Kidney (tissue), 14 donors: Measurements from ENCODE around the gene TTC23. TPM values are rescaled to one million over a fixed set of nuclear protein-coding genes. Genes with fewer than 3 reads are reported as not detected.

Experiments
- DNase-seq, 5 donors: peaks; one replicate each; pipeline ENCODE4 v3.0.0-alpha.2; 2013 to 2020
- FAIRE-seq: peaks from 2 replicates; lab custom pipeline; 2012; peaks lifted over from hg19 to GRCh38; lab: Jason Lieb, UNC
- H3K27ac ChIP-seq, 2 donors: one replicate each; pipeline ENCODE4 v1.7.0; 2013; ENCODE audit warnings: low read depth in 2 of 2, low read length in 2 of 2, inconsistent platforms in 1 of 2
- H3K27me3 ChIP-seq: one replicate; pipeline ENCODE4 v1.7.1; 2013; ENCODE audit warnings: low read length, inconsistent platforms; ENCODE audit not compliant: control insufficient read depth, insufficient read depth
- H3K36me3 ChIP-seq, 3 donors: one replicate each; pipeline versions ENCODE4 v1.7.0 to v1.7.1; 2013; ENCODE audit warnings: low read length in 3 of 3, control low read depth in 1 of 3, inconsistent platforms in 1 of 3; ENCODE audit not compliant: insufficient read depth in 3 of 3, control insufficient read depth in 2 of 3
- H3K4me1 ChIP-seq, 3 donors: one replicate each; pipeline versions ENCODE4 v1.7.0 to v1.7.1; 2013; ENCODE audit warnings: low read length in 3 of 3, inconsistent platforms in 1 of 3, low read depth in 1 of 3; ENCODE audit not compliant: control insufficient read depth in 2 of 3, insufficient read depth in 2 of 3
- H3K4me3 ChIP-seq, 3 donors: one replicate each; pipeline versions ENCODE4 v1.7.0 to v1.8.1; 2013; ENCODE audit warnings: low read length in 3 of 3, control low read depth in 1 of 3, inconsistent platforms in 1 of 3
- H3K9ac ChIP-seq, 3 donors: one replicate each; pipeline versions ENCODE4 v1.7.0 to v1.7.1; 2013; ENCODE audit warnings: low read length in 3 of 3, control low read depth in 1 of 3, inconsistent platforms in 1 of 3
- H3K9me3 ChIP-seq, 3 donors: one replicate each; pipeline versions ENCODE4 v1.7.0 to v1.7.1; 2013; ENCODE audit warnings: low read length in 3 of 3, control low read depth in 1 of 3, inconsistent platforms in 1 of 3; ENCODE audit not compliant: control insufficient read depth in 2 of 3, insufficient read depth in 1 of 3
- intact Hi-C: fragments of 100-400 bp; cut with DNase I; formaldehyde crosslinking; loops from one replicate; pipeline ENCODE4 v1.11.1; 2022
- polyA plus RNA-seq: library from polyadenylated mRNA; stranded (reverse); fragments of 350-450 nt; fragmentation: Illumina TruSeq; extraction: RNeasy Lipid Tissue Mini Kit (QIAGEN cat#74804); gene quantifications from one replicate; pipeline ENCODE4 v1.2.3, GENCODE V29; 2014; ENCODE audit warnings: low read depth, low replicate concordance; ENCODE audit not compliant: insufficient read depth
- total RNA-seq: library from RNA; stranded (reverse); fragmentation: NEBNext Ultra II Directional; extraction: Animal tissue kit (Norgen Biotek cat#: 25700); gene quantifications from one replicate; pipeline ENCODE4 v1.2.1, GENCODE V29; 2021
- TF ChIP-seq, protein P1 (sequence below): IDR thresholded peaks from 3 replicates; pipeline ENCODE4 v1.5.1; 2012; ENCODE audit warnings: mild to moderate bottlenecking, moderate library complexity, borderline replicate concordance; ENCODE audit not compliant: insufficient read depth; ENCODE audit errors: extremely low read depth
- donor health status: control.
- donor health status: control.
- donor health status: control.
- donor health status: control.
- donor health status: control.
- donor health status: DM: yes; HTN: yes; CAD: no.
- donor health status: Normal renal cell carcinoma (clear cell type).

TTC23 gene
- total and polyA plus RNA-seq, 2 donors from 2014 or later, result 11.2 to 23.6 TPM

DNA sequence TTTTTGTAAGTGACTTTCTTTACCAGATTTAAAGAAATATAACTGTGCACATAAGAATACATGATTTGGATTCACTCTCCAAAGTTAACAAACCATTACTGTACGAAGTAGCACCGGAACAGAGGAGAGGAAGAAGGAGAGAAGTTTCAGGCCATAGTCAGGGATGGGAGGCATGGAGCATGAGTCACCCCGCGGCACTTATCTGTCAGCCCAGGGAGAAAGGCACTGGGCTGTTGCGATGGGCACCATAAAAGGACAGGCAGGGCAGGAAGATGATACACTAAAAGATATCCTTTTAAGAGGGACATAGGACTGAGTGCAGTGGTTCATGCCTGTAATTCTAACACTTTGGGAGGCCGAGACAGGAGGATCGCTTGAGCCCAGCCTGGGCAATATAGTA lies 37.0 kb downstream of the TTC23 start:
- no peak overlapping the region for H3K4me3 ChIP-seq
- H3K9ac ChIP-seq, result no peak overlapping the region
- TF ChIP-seq, protein P1, sequence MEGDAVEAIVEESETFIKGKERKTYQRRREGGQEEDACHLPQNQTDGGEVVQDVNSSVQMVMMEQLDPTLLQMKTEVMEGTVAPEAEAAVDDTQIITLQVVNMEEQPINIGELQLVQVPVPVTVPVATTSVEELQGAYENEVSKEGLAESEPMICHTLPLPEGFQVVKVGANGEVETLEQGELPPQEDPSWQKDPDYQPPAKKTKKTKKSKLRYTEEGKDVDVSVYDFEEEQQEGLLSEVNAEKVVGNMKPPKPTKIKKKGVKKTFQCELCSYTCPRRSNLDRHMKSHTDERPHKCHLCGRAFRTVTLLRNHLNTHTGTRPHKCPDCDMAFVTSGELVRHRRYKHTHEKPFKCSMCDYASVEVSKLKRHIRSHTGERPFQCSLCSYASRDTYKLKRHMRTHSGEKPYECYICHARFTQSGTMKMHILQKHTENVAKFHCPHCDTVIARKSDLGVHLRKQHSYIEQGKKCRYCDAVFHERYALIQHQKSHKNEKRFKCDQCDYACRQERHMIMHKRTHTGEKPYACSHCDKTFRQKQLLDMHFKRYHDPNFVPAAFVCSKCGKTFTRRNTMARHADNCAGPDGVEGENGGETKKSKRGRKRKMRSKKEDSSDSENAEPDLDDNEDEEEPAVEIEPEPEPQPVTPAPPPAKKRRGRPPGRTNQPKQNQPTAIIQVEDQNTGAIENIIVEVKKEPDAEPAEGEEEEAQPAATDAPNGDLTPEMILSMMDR, result no peak
- H3K27ac ChIP-seq, result no peak overlapping the region
- H3K36me3 ChIP-seq, result peaks cover 0 to 6% (median 0%) of the 10 kb centered on the region in 3 donors
- FAIRE-seq, result no peak
- H3K9me3 ChIP-seq, result no peaks in the 10 kb centered on the region
- DNase-seq, result no peak
- no peaks in the 10 kb centered on the region for H3K27me3 ChIP-seq
- no peaks in the 10 kb centered on the region for H3K4me1 ChIP-seq
- intact Hi-C loops, result loop anchor here (5.0 kb wide), 1 partner anchor 110 kb away; no protein-coding TSS in a partner anchor

DNA sequence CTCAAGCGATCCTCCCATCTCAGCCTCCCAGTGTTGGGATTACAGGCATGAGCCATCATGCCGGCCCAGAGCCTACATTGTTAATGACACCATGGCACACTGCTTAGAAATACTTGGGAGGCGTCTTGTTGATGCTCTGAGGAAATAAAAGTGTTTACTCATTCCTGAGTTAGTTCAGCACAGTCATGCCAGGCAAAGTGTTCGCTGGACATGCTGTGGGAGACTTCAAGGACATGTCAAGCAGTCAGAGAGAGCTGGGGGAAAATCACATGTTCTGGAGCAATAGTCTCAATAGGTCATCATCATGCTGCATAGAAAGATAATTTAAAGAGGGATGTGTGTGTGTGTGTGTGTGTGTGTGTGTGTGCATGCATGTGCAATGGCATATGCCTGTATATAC lies 37.5 kb downstream of the TTC23 start:
- H3K36me3 ChIP-seq, result peaks cover 0 to 6% (median 0%) of the 10 kb centered on the region in 3 donors
- no peaks in the 10 kb centered on the region for H3K4me1 ChIP-seq
- intact Hi-C loops, result loop anchor here (5.0 kb wide), 1 partner anchor 110 kb away; no protein-coding TSS in a partner anchor
- H3K4me3 ChIP-seq, result no peak overlapping the region
- H3K27ac ChIP-seq, result no peak overlapping the region
- FAIRE-seq (no peak), DNase-seq (no peak)
- no peaks in the 10 kb centered on the region for H3K9me3 ChIP-seq
- H3K27me3 ChIP-seq, result no peaks in the 10 kb centered on the region
- no peak overlapping the region for H3K9ac ChIP-seq
- TF ChIP-seq, protein P1, result no peak

DNA sequence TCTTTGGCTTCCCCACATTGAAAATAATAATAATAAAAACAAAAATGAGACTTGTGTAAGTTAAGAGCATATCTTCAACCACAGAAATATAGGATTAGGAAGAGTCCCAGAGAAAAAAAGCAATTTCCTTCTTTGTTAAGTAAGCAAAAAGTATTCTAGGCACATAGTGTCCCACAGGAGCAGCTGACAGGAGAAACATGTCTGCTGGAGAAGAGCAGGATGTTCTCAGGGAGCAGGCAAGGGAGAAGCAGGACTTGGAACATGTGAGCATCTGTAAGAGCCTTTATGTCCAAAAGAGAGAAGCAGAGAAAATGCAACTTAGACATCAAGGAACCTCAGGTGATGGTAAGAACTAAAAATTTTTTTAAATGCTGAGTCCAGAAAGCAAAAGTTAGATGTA lies 39.0 kb downstream of the TTC23 start:
- no peaks in the 10 kb centered on the region for H3K27me3 ChIP-seq
- TF ChIP-seq, protein P1, result no peak
- no peak overlapping the region for H3K4me3 ChIP-seq
- H3K27ac ChIP-seq, result no peak overlapping the region
- H3K9me3 ChIP-seq, result no peaks in the 10 kb centered on the region
- peaks cover 0 to 6% (median 0%) of the 10 kb centered on the region in 3 donors for H3K36me3 ChIP-seq
- DNase-seq, result no peak
- no peak overlapping the region for H3K9ac ChIP-seq
- FAIRE-seq, result no peak
- intact Hi-C loops, result loop anchor here (5.0 kb wide), 1 partner anchor 108 kb away; no protein-coding TSS in a partner anchor
- no peaks in the 10 kb centered on the region for H3K4me1 ChIP-seq

DNA sequence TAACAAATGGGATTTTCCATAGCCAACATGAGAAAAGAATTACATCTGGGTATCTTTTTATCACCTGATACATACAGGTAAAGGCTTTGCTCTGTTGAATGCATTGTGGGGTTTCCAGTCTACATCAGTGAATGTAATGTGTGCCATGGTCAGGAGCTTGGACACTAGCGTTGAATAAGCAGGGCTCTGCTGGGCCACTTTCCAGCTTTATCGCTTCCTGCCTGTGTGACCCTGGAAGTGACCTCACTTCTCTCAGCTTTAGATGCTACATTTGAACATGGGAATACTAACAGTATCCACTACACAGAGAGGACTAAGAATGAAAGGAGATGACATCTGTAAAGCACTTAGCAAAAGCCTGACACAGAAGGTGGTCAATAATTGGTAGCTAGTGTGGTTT lies 40.1 kb downstream of the TTC23 start:
- Histone ChIP-seq H3K27ac (no peak overlapping the region), H3K27me3 (no peaks in the 10 kb centered on the region), H3K9ac (no peak overlapping the region), H3K9me3 (no peaks in the 10 kb centered on the region), H3K4me1 (no peaks in the 10 kb centered on the region), H3K4me3 (no peak overlapping the region), H3K36me3 (peaks cover 0 to 4% (median 0%) of the 10 kb centered on the region in 3 donors)
- DNase-seq (no peak), FAIRE-seq (no peak)
- TF ChIP-seq, protein P1, result no peak
- intact Hi-C loops, result no loop called here
